Stimulated activated CD8-positive, alpha-beta memory T cell treated with anti-CD3 and anti-CD28 coated beads, Interleukin-7, amount 100 ng/mL, for 24 hours (primary cell): Measurements from ENCODE around the gene FOXF1.

Experiments
- DNase-seq: peaks from one replicate; pipeline ENCODE4 v3.0.0-alpha.2; 2020; ENCODE audit warnings: low read depth

The FOXF1 gene

GRCh38 chr16:86492961-86493629 is 17.2 kb upstream of the FOXF1 start:
- DNase-seq: no peak

- DNase-seq: no peak
Measured at GRCh38 chr16:86494039-86494564, 16.2 kb upstream of the FOXF1 start.

GRCh38 chr16:86494565-86495356 is 15.6 kb upstream of the FOXF1 start:
- no peak for DNase-seq

- DNase-seq: no peak
Measured at GRCh38 chr16:86495357-86495701, 15.0 kb upstream of the FOXF1 start.

- no peak for DNase-seq
Measured at GRCh38 chr16:86495756-86496261, 14.5 kb upstream of the FOXF1 start.

- DNase-seq: no peak
Measured at GRCh38 chr16:86496262-86496928, 13.9 kb upstream of the FOXF1 start.

- DNase-seq: no peak
Measured at GRCh38 chr16:86496929-86497461, 13.3 kb upstream of the FOXF1 start.

GRCh38 chr16:86497551-86498021 is 12.7 kb upstream of the FOXF1 start:
- no peak for DNase-seq

GRCh38 chr16:86498155-86498670 is 12.1 kb upstream of the FOXF1 start:
- no peak for DNase-seq

- no peak for DNase-seq
Measured at GRCh38 chr16:86498671-86499439, 11.5 kb upstream of the FOXF1 start.

GRCh38 chr16:86499440-86499786 is 10.9 kb upstream of the FOXF1 start:
- no peak for DNase-seq

- no peak for DNase-seq
Measured at GRCh38 chr16:86499889-86500707, 10.2 kb upstream of the FOXF1 start.

- DNase-seq: no peak
Measured at GRCh38 chr16:86500708-86501510, 9.4 kb upstream of the FOXF1 start.

GRCh38 chr16:86501989-86502855 is 8.1 kb upstream of the FOXF1 start:
- no peak for DNase-seq

GRCh38 chr16:86502856-86503748 is 7.2 kb upstream of the FOXF1 start:
- no peak for DNase-seq

GRCh38 chr16:86503830-86504229 is 6.5 kb upstream of the FOXF1 start:
- DNase-seq: no peak

- no peak for DNase-seq
Measured at GRCh38 chr16:86504315-86505184, 5.8 kb upstream of the FOXF1 start.
